HepG2 (cell line): ENCODE measurements around the gene STXBP2. TPM values are rescaled to one million over a fixed set of nuclear protein-coding genes. Genes with fewer than 3 reads are reported as not detected.
A peak's percentile ranks its signal among the peaks of the same experiment; 100 is the strongest.

ENCODE experiments used
- DDIT3 ChIP-seq: sonication (generic); formaldehyde crosslinking; IDR thresholded peaks from 2 replicates; pipeline ENCODE4 v1.4.0; 2020; ENCODE audit warnings: mild to moderate bottlenecking, missing genetic modification reagents
- ESRRA ChIP-seq: sonication (generic); formaldehyde crosslinking; IDR thresholded peaks from 2 replicates; pipeline ENCODE4 v1.5.1; 2020; ENCODE audit warnings: mild to moderate bottlenecking, low read depth, missing genetic modification reagents
- GABPB1 ChIP-seq: IDR thresholded peaks from 2 replicates; pipeline ENCODE4 v1.6.1; 2016; ENCODE audit warnings: mild to moderate bottlenecking, missing genetic modification reagents, moderate library complexity, missing compliant biosample characterization
- HDAC2 ChIP-seq: sonication (generic); formaldehyde crosslinking; IDR thresholded peaks from 2 replicates; pipeline ENCODE4 v1.4.0; 2020; ENCODE audit warnings: missing genetic modification reagents
- HNRNPLL ChIP-seq: fragments of 200-400 bp; formaldehyde crosslinking; IDR thresholded peaks from 2 replicates; pipeline ENCODE4 v1.6.1; 2017; ENCODE audit warnings: mild to moderate bottlenecking, low read depth, low read length; ENCODE audit not compliant: poor library complexity, severe bottlenecking
- HOXA7 ChIP-seq: sonication (generic); formaldehyde crosslinking; IDR thresholded peaks from 2 replicates; pipeline ENCODE4 v1.8.1; 2022; ENCODE audit warnings: mild to moderate bottlenecking, missing genetic modification reagents, moderate library complexity
- MAX ChIP-seq: IDR thresholded peaks from 2 replicates; pipeline ENCODE4 v1.6.1; 2012; ENCODE audit warnings: inconsistent platforms
- MXI1 ChIP-seq: IDR thresholded peaks from 3 replicates; pipeline ENCODE4 v1.6.1; 2012; ENCODE audit warnings: low read depth, low read length, inconsistent platforms, borderline replicate concordance
- RXRB ChIP-seq: IDR thresholded peaks from 2 replicates; pipeline ENCODE4 v1.6.1; 2016; ENCODE audit warnings: borderline replicate concordance, missing genetic modification reagents, missing compliant biosample characterization
- SALL1 ChIP-seq: sonication (generic); formaldehyde crosslinking; IDR thresholded peaks from 2 replicates; pipeline ENCODE4 v1.8.0; 2022; ENCODE audit warnings: mild to moderate bottlenecking, missing genetic modification reagents
- SAP130 ChIP-seq: IDR thresholded peaks from 2 replicates; pipeline ENCODE4 v1.6.1; 2016; ENCODE audit warnings: low read depth
- SIX1 ChIP-seq: sonication (generic); formaldehyde crosslinking; IDR thresholded peaks from 2 replicates; pipeline ENCODE4 v1.4.0; 2020; ENCODE audit warnings: missing genetic modification reagents, borderline replicate concordance
- SIX4 ChIP-seq: sonication (generic); formaldehyde crosslinking; IDR thresholded peaks from 2 replicates; pipeline ENCODE4 v1.4.0; 2020; ENCODE audit warnings: missing genetic modification reagents
- SRY ChIP-seq: sonication (generic); formaldehyde crosslinking; IDR thresholded peaks from 2 replicates; pipeline ENCODE4 v1.8.0; 2022; ENCODE audit warnings: mild to moderate bottlenecking, missing genetic modification reagents
- TMF1 ChIP-seq: sonication (generic); formaldehyde crosslinking; IDR thresholded peaks from 2 replicates; pipeline ENCODE4 v1.8.1; 2022; ENCODE audit warnings: low read depth, missing genetic modification reagents
- ZBTB7A ChIP-seq: sonication (generic); formaldehyde crosslinking; IDR thresholded peaks from 2 replicates; pipeline ENCODE4 v1.8.0; 2022; ENCODE audit warnings: mild to moderate bottlenecking, missing genetic modification reagents
- ZFP36 ChIP-seq: fragments of 150-350 bp; IDR thresholded peaks from 2 replicates; pipeline ENCODE4 v1.6.1; 2018; ENCODE audit warnings: borderline replicate concordance, low read length, low read depth; ENCODE audit not compliant: partially characterized antibody
- ZNF292 ChIP-seq: sonication (generic); formaldehyde crosslinking; IDR thresholded peaks from 2 replicates; pipeline ENCODE4 v1.8.1; 2022; ENCODE audit warnings: mild to moderate bottlenecking, low read depth, missing genetic modification reagents, borderline replicate concordance
- ZNF563 ChIP-seq: sonication (generic); formaldehyde crosslinking; IDR thresholded peaks from 2 replicates; pipeline ENCODE4 v1.8.0; 2022; ENCODE audit warnings: mild to moderate bottlenecking, moderate library complexity, missing genetic modification reagents
- ZNF576 ChIP-seq: sonication (generic); formaldehyde crosslinking; IDR thresholded peaks from 2 replicates; pipeline ENCODE4 v1.4.0; 2020; ENCODE audit warnings: mild to moderate bottlenecking, missing genetic modification reagents
- ZNF629 ChIP-seq: sonication (generic); formaldehyde crosslinking; conservative IDR thresholded peaks from 2 replicates; pipeline ENCODE4 v1.5.0; 2020; ENCODE audit warnings: missing genetic modification reagents
- ZNF660 ChIP-seq: sonication (generic); formaldehyde crosslinking; IDR thresholded peaks from 2 replicates; pipeline ENCODE4 v1.5.1; 2020; ENCODE audit warnings: mild to moderate bottlenecking, low read depth, missing genetic modification reagents, borderline replicate concordance
- ZNF687 ChIP-seq: sonication (generic); formaldehyde crosslinking; IDR thresholded peaks from 2 replicates; pipeline ENCODE4 v1.5.1; 2020; ENCODE audit warnings: mild to moderate bottlenecking, missing genetic modification reagents, moderate library complexity
- ZNF773 ChIP-seq: sonication (generic); formaldehyde crosslinking; IDR thresholded peaks from 2 replicates; pipeline ENCODE4 v1.4.0; 2020; ENCODE audit warnings: missing genetic modification reagents, borderline replicate concordance
- ZNF776 ChIP-seq: sonication (generic); formaldehyde crosslinking; IDR thresholded peaks from 2 replicates; pipeline ENCODE4 v1.4.0; 2020; ENCODE audit warnings: mild to moderate bottlenecking, missing genetic modification reagents
- ZNF790 ChIP-seq: sonication (generic); formaldehyde crosslinking; IDR thresholded peaks from 2 replicates; pipeline ENCODE4 v1.8.0; 2022; ENCODE audit warnings: missing genetic modification reagents, mild to moderate bottlenecking, borderline replicate concordance
- polyA plus RNA-seq, 8 experiments: library from polyadenylated mRNA; depleted of rRNA in 3 of 8; stranded (reverse) in 7 of 8; unstranded in 1 of 8; fragments of >200 nt; fragmentation: Illumina TruSeq in 4 of 8; extraction: Trizol in 4 of 8; gene quantifications; 2 replicates each; pipeline versions ENCODE4 v1.2.1 to v1.2.3, GENCODE V29; 2011 to 2016; ENCODE audit warnings: low read depth in 4 of 8, missing spikeins in 1 of 8, mixed read lengths in 1 of 8; ENCODE audit not compliant: insufficient read depth in 1 of 8
- total RNA-seq, 5 experiments: library from RNA; depleted of rRNA; stranded (reverse); fragments of >200 nt; fragmentation: Illumina TruSeq; extraction: Trizol; gene quantifications; 2 replicates each; pipeline ENCODE4 v1.2.3, GENCODE V29; 2016; ENCODE audit warnings: low read depth in 1 of 5

STXBP2 gene
- total and polyA plus RNA-seq, 2 of the 13 experiments (the other 11 are each of a cell fraction or from before 2014, with no cell fraction given) = 22.8 to 40.1 TPM

GRCh38 chr19:7596211-7596937 is 40.5 kb upstream of the STXBP2 start (continued):
- TF ChIP-seq ZNF687 (CRISPR knock-in tag) = peak; percentile 51
- peak; percentile 41 for TF ChIP-seq SAP130 (CRISPR knock-in tag)
- 0 out of 2 replicates have a peak, but pooled peaks have one; percentile 16 for TF ChIP-seq SRY (CRISPR knock-in tag)
- 0 out of 2 replicates have a peak, but pooled peaks have one; percentile 52 for TF ChIP-seq ZNF790 (CRISPR knock-in tag)
- TF ChIP-seq MXI1 = 0 out of 3 replicates have a peak, but pooled peaks have one; percentile 4
- TF ChIP-seq ZNF292 = no peak
- 0 out of 2 replicates have a peak, but pooled peaks have one; percentile 45 for TF ChIP-seq ZNF629 (CRISPR knock-in tag)
- TF ChIP-seq ZNF660 (CRISPR knock-in tag) = no peak
- TF ChIP-seq ZNF776 (CRISPR knock-in tag) = 0 out of 2 replicates have a peak, but pooled peaks have one; percentile 23
- peak; percentile 60 for TF ChIP-seq GABPB1 (CRISPR knock-in tag)
- TF ChIP-seq ZNF576 = no peak
- no peak; the same call in 1 of the 2 replicates for TF ChIP-seq HDAC2
- no peak for TF ChIP-seq DDIT3 (CRISPR knock-in tag)
- no peak for TF ChIP-seq SIX1
- 0 out of 2 replicates have a peak, but pooled peaks have one; percentile 20 for TF ChIP-seq SALL1
- no peak for TF ChIP-seq HOXA7
- TF ChIP-seq ZNF563 (CRISPR knock-in tag) = peak; percentile 46; the same call in 1 of the 2 replicates
- TF ChIP-seq HNRNPLL = peak; percentile 34
- no peak for TF ChIP-seq ESRRA (CRISPR knock-in tag)
- TF ChIP-seq SIX4 (CRISPR knock-in tag) = no peak
- no peak for TF ChIP-seq RXRB (CRISPR knock-in tag)
- TF ChIP-seq TMF1 = no peak
- no peak for TF ChIP-seq ZFP36
- 0 out of 2 replicates have a peak, but pooled peaks have one; percentile 17 for TF ChIP-seq ZBTB7A (CRISPR knock-in tag)
- TF ChIP-seq MAX = 0 out of 2 replicates have a peak, but pooled peaks have one; percentile 8
- no peak for TF ChIP-seq ZNF773
